Measurements from ENCODE around the gene ERVK3-1. TPM values are rescaled to one million over a fixed set of nuclear protein-coding genes. Genes with fewer than 3 reads are reported as not detected.

ERVK3-1 gene
- polyA plus RNA-seq, 3 donors: 34.6 to 61.5 (median 38.8) TPM

- H3K4me1 ChIP-seq (ENCODE audit: control insufficient read depth in 1 of 2, insufficient read depth in 2 of 2, low read length in 2 of 2): peaks cover 26 to 36% of the 10 kb centered on the region in 2 donors
- TF ChIP-seq, protein P1, sequence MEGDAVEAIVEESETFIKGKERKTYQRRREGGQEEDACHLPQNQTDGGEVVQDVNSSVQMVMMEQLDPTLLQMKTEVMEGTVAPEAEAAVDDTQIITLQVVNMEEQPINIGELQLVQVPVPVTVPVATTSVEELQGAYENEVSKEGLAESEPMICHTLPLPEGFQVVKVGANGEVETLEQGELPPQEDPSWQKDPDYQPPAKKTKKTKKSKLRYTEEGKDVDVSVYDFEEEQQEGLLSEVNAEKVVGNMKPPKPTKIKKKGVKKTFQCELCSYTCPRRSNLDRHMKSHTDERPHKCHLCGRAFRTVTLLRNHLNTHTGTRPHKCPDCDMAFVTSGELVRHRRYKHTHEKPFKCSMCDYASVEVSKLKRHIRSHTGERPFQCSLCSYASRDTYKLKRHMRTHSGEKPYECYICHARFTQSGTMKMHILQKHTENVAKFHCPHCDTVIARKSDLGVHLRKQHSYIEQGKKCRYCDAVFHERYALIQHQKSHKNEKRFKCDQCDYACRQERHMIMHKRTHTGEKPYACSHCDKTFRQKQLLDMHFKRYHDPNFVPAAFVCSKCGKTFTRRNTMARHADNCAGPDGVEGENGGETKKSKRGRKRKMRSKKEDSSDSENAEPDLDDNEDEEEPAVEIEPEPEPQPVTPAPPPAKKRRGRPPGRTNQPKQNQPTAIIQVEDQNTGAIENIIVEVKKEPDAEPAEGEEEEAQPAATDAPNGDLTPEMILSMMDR (IDR thresholded peaks at IDR 0.05): no peak
- H4K20me1 ChIP-seq (ENCODE audit: insufficient read depth, low read length): no peaks in the 10 kb centered on the region
- DNase-seq: peak in 1 of 3 donors; percentile 11
- no peak overlapping the region for H3K4me2 ChIP-seq (replicated peaks; ENCODE audit: extremely low read depth, low read length, poor library complexity, severe bottlenecking)
- H3K9me3 ChIP-seq (replicated peaks in 1 of 2; ENCODE audit: control insufficient read depth in 1 of 2, insufficient read depth in 1 of 2, low read length in 2 of 2): peaks cover 0 to 7% of the 10 kb centered on the region in 2 donors
- Mint-ChIP-seq H3K4me1 (peaks cover 22% of the 10 kb centered on the region), H3K9me3 (peaks cover 0 to 4% (median 0%) of the 10 kb centered on the region in 7 donors), H3K27ac (peak overlapping the region in 3 of 7 donors; percentile 30 to 62 (median 31)), H3K36me3 (no peaks in the 10 kb centered on the region), H3K27me3 (ENCODE audit: low read depth in 3 of 3) (peaks cover 0 to 8% (median 0%) of the 10 kb centered on the region in 3 donors), H3K4me3 (no peak overlapping the region)
- H3K79me2 ChIP-seq (ENCODE audit: insufficient read depth, low read length): no peaks in the 10 kb centered on the region
- no peaks in the 10 kb centered on the region for H3K27me3 ChIP-seq (ENCODE audit: control insufficient read depth in 2 of 2, insufficient read depth in 2 of 2, low read length in 2 of 2)
- intact Hi-C loops (cut with micrococcal nuclease): no loop called here
- no peak overlapping the region for H3K9ac ChIP-seq (ENCODE audit: insufficient read depth, low read length, poor library complexity, severe bottlenecking)
- H3K27ac ChIP-seq (ENCODE audit: low read depth in 1 of 2, low read length in 2 of 2): peak overlapping the region in 1 of 2 donors; percentile 33
- no peaks in the 10 kb centered on the region for H3K36me3 ChIP-seq (replicated peaks in 1 of 2; ENCODE audit: control insufficient read depth in 1 of 2, insufficient read depth in 2 of 2, low read length in 2 of 2)
- H3K4me3 ChIP-seq (replicated peaks in 1 of 3; ENCODE audit: low read depth in 2 of 3, low read length in 3 of 3): no peak overlapping the region
- peak overlapping the region; percentile 76 for H2AFZ ChIP-seq (ENCODE audit: insufficient read depth, low read depth, low read length, poor library complexity, severe bottlenecking)
- WGBS (ENCODE audit: insufficient coverage): 0% methylated on average over 5 of the region's 5 CpGs
These were observed 59.0 kb downstream of the ERVK3-1 start for GRCh38 chr19:58364146-58364545.

Small RNA genes lying within 50 kb of the gene (small RNA-seq; reads per million reads assigned to genes)
- gene MIR6806 (ENCODE audit: insufficient read length, low read depth) (not detected), gene RNA5SP473 (ENCODE audit: insufficient read length, low read depth) (not detected)

Other genes with a start within 250 kb of the ERVK3-1 start
- gene ZNF135, start 246.1 kb upstream of the ERVK3-1 start, polyA plus RNA-seq: under 1 TPM in 2 of 3 donors, not detected in 1; 0.32 to 0.37 TPM
- gene ZSCAN18, start 207.1 kb upstream of the ERVK3-1 start, polyA plus RNA-seq: 1 to 10 TPM; 1.1 to 4.1 (median 2.3) TPM
- 1 to 10 TPM in 1 of 3 donors, under 1 TPM in 2; 0.56 to 1.2 (median 0.65) TPM for gene ZNF329, start 154.6 kb upstream of the ERVK3-1 start, polyA plus RNA-seq
- 10 to 100 TPM in 1 of 3 donors, 1 to 10 TPM in 2; 5.8 to 10.1 (median 9.0) TPM for gene ZNF274, start 122.3 kb upstream of the ERVK3-1 start, polyA plus RNA-seq
- 1 to 10 TPM; 1.5 to 7.9 (median 2.2) TPM for gene ZNF544, start 76.5 kb upstream of the ERVK3-1 start, polyA plus RNA-seq
- gene ZNF8, start 26.4 kb upstream of the ERVK3-1 start, polyA plus RNA-seq: 1 to 10 TPM in 1 of 3 donors, under 1 TPM in 2; 0.05 to 2.4 (median 0.25) TPM
- 1 to 10 TPM in 1 of 3 donors, under 1 TPM in 2; 0.58 to 1.2 (median 0.99) TPM for gene ZSCAN22, start 21.6 kb downstream of the ERVK3-1 start, polyA plus RNA-seq
- gene A1BG, start 48.1 kb downstream of the ERVK3-1 start, polyA plus RNA-seq: 10 to 100 TPM; 30.2 to 54.5 (median 35.3) TPM
- gene ZNF497, start 57.4 kb downstream of the ERVK3-1 start, polyA plus RNA-seq: under 1 TPM; 0.28 to 0.60 (median 0.41) TPM
- gene ZNF837, start 75.7 kb downstream of the ERVK3-1 start, polyA plus RNA-seq: under 1 TPM; 0.13 to 0.72 (median 0.33) TPM
- 1,000 to 10,000 TPM in 1 of 3 donors, 100 to 1,000 TPM in 2; 485 to 1,381 (median 580) TPM for gene RPS5, start 81.9 kb downstream of the ERVK3-1 start, polyA plus RNA-seq
- gene RNF225, start 90.3 kb downstream of the ERVK3-1 start, polyA plus RNA-seq: not detected
- 1 to 10 TPM; 1.2 to 3.1 (median 1.7) TPM for gene ZNF584, start 103.3 kb downstream of the ERVK3-1 start, polyA plus RNA-seq
- gene ZNF132, start 134.8 kb downstream of the ERVK3-1 start, polyA plus RNA-seq: under 1 TPM; 0.40 to 0.92 (median 0.75) TPM
- gene ZNF324B, start 146.2 kb downstream of the ERVK3-1 start, polyA plus RNA-seq: 1 to 10 TPM in 1 of 3 donors, under 1 TPM in 2; 0.46 to 3.1 (median 0.82) TPM
- gene ZNF324, start 161.7 kb downstream of the ERVK3-1 start, polyA plus RNA-seq: 1 to 10 TPM; 4.1 to 5.7 (median 5.3) TPM
- gene ZNF446, start 171.0 kb downstream of the ERVK3-1 start, polyA plus RNA-seq: 1 to 10 TPM; 2.0 to 6.2 (median 2.2) TPM
- gene SLC27A5, start 206.6 kb downstream of the ERVK3-1 start, polyA plus RNA-seq: 1 to 10 TPM; 1.5 to 2.9 (median 2.8) TPM
- 1 to 10 TPM; 2.2 to 5.3 (median 2.6) TPM for gene ZBTB45, start 214.4 kb downstream of the ERVK3-1 start, polyA plus RNA-seq
- gene TRIM28, start 238.7 kb downstream of the ERVK3-1 start, polyA plus RNA-seq: 100 to 1,000 TPM in 1 of 3 donors, 10 to 100 TPM in 2; 16.2 to 234 (median 35.0) TPM
- 100 to 1,000 TPM; 228 to 323 (median 290) TPM for gene CHMP2A, start 249.7 kb downstream of the ERVK3-1 start, polyA plus RNA-seq

All from CD14-positive monocyte (primary cell).